Body of pancreas (tissue), 4 donors: ENCODE data around the gene PDPK1. TPM values are rescaled to one million over a fixed set of nuclear protein-coding genes. Genes with fewer than 3 reads are reported as not detected.

Experiments
- ATAC-seq: fragments of 150-250 bp; one replicate; pipeline ENCODE4 v1.9.1; 2016
- DNase-seq, 4 donors: peaks; one replicate each; pipeline ENCODE4 v3.0.0-alpha.2; 2019
- H3K27ac ChIP-seq, 4 donors: fragments of 200-600 bp; sonication (generic); 1 replicate in 3 of 4; 2 replicates in 1 of 4; pipeline versions ENCODE4 v1.5.1 to v1.6.1; 2016 to 2019; ENCODE audit warnings: mild to moderate bottlenecking in 1 of 4, mixed read lengths in 1 of 4, moderate library complexity in 1 of 4
- H3K27me3 ChIP-seq, 2 donors: fragments of 200-600 bp; sonication (generic); one replicate each; pipeline ENCODE4 v1.6.0; 2016; ENCODE audit warnings: mild to moderate bottlenecking in 1 of 2
- H3K36me3 ChIP-seq, 2 donors: fragments of 200-600 bp; sonication (generic); replicated peaks in 1 of 2; 2 replicates each; pipeline ENCODE4 v1.5.1; 2016; ENCODE audit warnings: low read depth in 2 of 2; ENCODE audit not compliant: insufficient read depth in 1 of 2
- H3K4me1 ChIP-seq: fragments of 200-600 bp; sonication (generic); one replicate; pipeline ENCODE4 v1.6.0; 2016
- H3K4me3 ChIP-seq, 2 donors: fragments of 200-600 bp; sonication (generic); 1 replicate in 1 of 2; 2 replicates in 1 of 2; pipeline ENCODE4 v1.5.1; 2016 to 2019
- H3K9me3 ChIP-seq, 3 donors: fragments of 200-600 bp; sonication (generic); 1 replicate in 2 of 3; 2 replicates in 1 of 3; pipeline ENCODE4 v1.5.1; 2016
- CTCF ChIP-seq, 7 experiments: fragments of 450-650 bp in 4 of 7; fragments of 200-600 bp in 3 of 7; sonication (generic) in 3 of 7; IDR thresholded peaks; one replicate each; pipeline ENCODE4 v1.5.1; 2016 to 2019; ENCODE audit warnings: antibody characterized with exemption in 7 of 7
- POLR2A ChIP-seq, 3 donors: fragments of 450-650 bp; IDR thresholded peaks; one replicate each; pipeline ENCODE4 v1.6.1; 2016; ENCODE audit warnings: antibody characterized with exemption in 3 of 3, mild to moderate bottlenecking in 2 of 3
- WGBS, 2 donors: methylation state at CpG; one replicate each; pipeline ENCODE4 v1.1.5; 2017; 5-methylcytosine and 5-hydroxymethylcytosine counted together
- intact Hi-C: fragments of 100-400 bp; cut with DNase I; formaldehyde crosslinking; loops from one replicate; pipeline ENCODE4 v1.15.1; 2023
- total RNA-seq, 2 donors: library from RNA; depleted of rRNA; stranded (reverse); fragments of >200 nt; gene quantifications; one replicate each; pipeline ENCODE4 v1.1.0, GENCODE V29; 2016

Gene PDPK1
- total RNA-seq, 2 donors from 2014 or later, result 20.5 to 28.0 TPM

GRCh38 chr16:2499890-2500429, 37.9 kb upstream of the PDPK1 start:
- Histone ChIP-seq H3K27me3 (no peaks in the 10 kb centered on the region), H3K4me1 (peaks cover 60% of the 10 kb centered on the region), H3K9me3 (no peaks in the 10 kb centered on the region), H3K27ac (peak overlapping the region in 2 of 4 donors; percentile 51 to 66), H3K4me3 (no peak overlapping the region), H3K36me3 (peaks cover 0 to 1% of the 10 kb centered on the region in 2 donors)
- ATAC-seq, result no peak
- intact Hi-C loops, result loop anchor here (5.0 to 10.0 kb wide), 3 partner anchors 65 to 228 kb away; no protein-coding TSS in a partner anchor
- DNase-seq, result no peak
- no peak for TF ChIP-seq CTCF (IDR thresholded peaks at IDR 0.05)
- TF ChIP-seq POLR2A (IDR thresholded peaks at IDR 0.05), result no peak
- WGBS, 2 donors, result 85 to 89% methylated on average over 17 to 25 of the region's 29 CpGs

- no peak for DNase-seq
- intact Hi-C loops, result no loop called here
- H3K4me3 ChIP-seq, result no peak overlapping the region
- peak overlapping the region in 2 of 4 donors; percentile 71 to 77 for H3K27ac ChIP-seq
- 79 to 85% methylated on average over 13 to 20 of the region's 20 CpGs for WGBS, 2 donors
- H3K27me3 ChIP-seq, result no peaks in the 10 kb centered on the region
- ATAC-seq, result no peak
- H3K36me3 ChIP-seq, result peaks cover 0 to 1% of the 10 kb centered on the region in 2 donors
- no peak for TF ChIP-seq POLR2A (IDR thresholded peaks at IDR 0.05)
- TF ChIP-seq CTCF (IDR thresholded peaks at IDR 0.05), result no peak
- peaks cover 60% of the 10 kb centered on the region for H3K4me1 ChIP-seq
- no peaks in the 10 kb centered on the region for H3K9me3 ChIP-seq
Measured at GRCh38 chr16:2500430-2500917, 37.3 kb upstream of the PDPK1 start.

GRCh38 chr16:2500918-2501750, 36.7 kb upstream of the PDPK1 start:
- WGBS, 2 donors, result 39 to 68% methylated on average over 5 to 23 of the region's 23 CpGs
- Histone ChIP-seq H3K36me3 (peaks cover 0 to 1% of the 10 kb centered on the region in 2 donors), H3K4me1 (peaks cover 60% of the 10 kb centered on the region), H3K27me3 (no peaks in the 10 kb centered on the region), H3K4me3 (no peak overlapping the region), H3K27ac (peak overlapping the region in 3 of 4 donors; percentile 59 to 77 (median 71)), H3K9me3 (no peaks in the 10 kb centered on the region)
- intact Hi-C loops, result no loop called here
- ATAC-seq (peak; percentile 74), DNase-seq (peak; percentile 83 to 89 (median 86))
- TF ChIP-seq CTCF (IDR thresholded peaks at IDR 0.05) (peak; percentile 94 to 97 (median 96)), POLR2A (IDR thresholded peaks at IDR 0.05) (peak in 1 of 3 donors; percentile 4)

GRCh38 chr16:2501946-2502895, 35.6 kb upstream of the PDPK1 start:
- Histone ChIP-seq H3K27me3 (no peaks in the 10 kb centered on the region), H3K4me3 (no peak overlapping the region), H3K4me1 (peaks cover 56% of the 10 kb centered on the region), H3K9me3 (no peaks in the 10 kb centered on the region), H3K36me3 (no peaks in the 10 kb centered on the region), H3K27ac (peak overlapping the region; percentile 55 to 77 (median 65))
- intact Hi-C loops, result no loop called here
- WGBS, 2 donors, result 54 to 59% methylated on average over 4 to 18 of the region's 18 CpGs
- ATAC-seq (no peak), DNase-seq (peak in 1 of 4 donors; percentile 17)
- TF ChIP-seq CTCF (IDR thresholded peaks at IDR 0.05), result no peak
